ENCODE data around the gene ELK3.
A peak's percentile ranks its signal among the peaks of the same experiment; 100 is the strongest.

ELK3 gene

GRCh38 chr12:96187956-96188355 lies 6.2 kb upstream of the ELK3 start:
- DNase-seq (ENCODE audit: low spot score) (no peak), FAIRE-seq (no peak)

- FAIRE-seq (no peak), DNase-seq (ENCODE audit: low spot score) (no peak)
These were observed 4.4 kb upstream of the ELK3 start for GRCh38 chr12:96189781-96190180.

DNA sequence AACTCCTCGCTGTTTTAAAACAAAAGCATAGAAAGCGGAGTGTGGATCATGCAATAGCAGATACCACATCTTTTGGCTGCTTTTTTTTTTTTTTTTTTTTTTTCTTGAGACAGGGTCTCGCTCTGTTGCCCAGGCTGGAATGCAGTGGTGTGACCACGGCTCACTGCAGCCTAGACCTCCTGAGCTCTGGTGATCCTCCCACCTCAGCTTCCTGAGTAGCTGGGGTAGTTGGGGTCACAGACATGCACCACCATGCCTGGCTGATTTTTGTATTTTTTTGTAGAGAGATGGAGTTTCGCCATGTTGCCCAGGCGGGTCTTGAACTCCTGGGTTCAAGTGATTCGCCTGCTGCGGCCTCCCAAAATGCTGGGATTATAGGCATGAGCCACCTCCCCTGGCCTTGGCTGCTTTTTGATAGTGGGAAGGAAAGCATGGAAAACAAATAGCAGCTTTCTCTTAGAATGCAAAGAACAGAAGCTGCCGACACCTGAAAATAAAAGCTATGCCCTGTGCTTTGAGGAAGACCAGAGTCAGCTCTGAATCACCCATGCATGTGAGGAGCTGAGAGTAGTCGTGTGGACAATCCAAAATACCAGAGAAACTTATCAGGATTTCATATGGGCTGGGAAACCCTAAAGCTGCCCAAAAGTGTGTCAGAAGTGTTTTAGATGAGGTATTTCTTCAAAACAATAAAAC lies 3.6 kb upstream of the ELK3 start:
- DNase-seq (ENCODE audit: low spot score) (no peak), FAIRE-seq (no peak)

- DNase-seq (ENCODE audit: low spot score) (no peak), FAIRE-seq (no peak)
These were observed 1.1 kb upstream of the ELK3 start for GRCh38 chr12:96192926-96193573.

- FAIRE-seq: no peak
These were observed 358 bp downstream of the ELK3 start for GRCh38 chr12:96194576-96194889.

DNA sequence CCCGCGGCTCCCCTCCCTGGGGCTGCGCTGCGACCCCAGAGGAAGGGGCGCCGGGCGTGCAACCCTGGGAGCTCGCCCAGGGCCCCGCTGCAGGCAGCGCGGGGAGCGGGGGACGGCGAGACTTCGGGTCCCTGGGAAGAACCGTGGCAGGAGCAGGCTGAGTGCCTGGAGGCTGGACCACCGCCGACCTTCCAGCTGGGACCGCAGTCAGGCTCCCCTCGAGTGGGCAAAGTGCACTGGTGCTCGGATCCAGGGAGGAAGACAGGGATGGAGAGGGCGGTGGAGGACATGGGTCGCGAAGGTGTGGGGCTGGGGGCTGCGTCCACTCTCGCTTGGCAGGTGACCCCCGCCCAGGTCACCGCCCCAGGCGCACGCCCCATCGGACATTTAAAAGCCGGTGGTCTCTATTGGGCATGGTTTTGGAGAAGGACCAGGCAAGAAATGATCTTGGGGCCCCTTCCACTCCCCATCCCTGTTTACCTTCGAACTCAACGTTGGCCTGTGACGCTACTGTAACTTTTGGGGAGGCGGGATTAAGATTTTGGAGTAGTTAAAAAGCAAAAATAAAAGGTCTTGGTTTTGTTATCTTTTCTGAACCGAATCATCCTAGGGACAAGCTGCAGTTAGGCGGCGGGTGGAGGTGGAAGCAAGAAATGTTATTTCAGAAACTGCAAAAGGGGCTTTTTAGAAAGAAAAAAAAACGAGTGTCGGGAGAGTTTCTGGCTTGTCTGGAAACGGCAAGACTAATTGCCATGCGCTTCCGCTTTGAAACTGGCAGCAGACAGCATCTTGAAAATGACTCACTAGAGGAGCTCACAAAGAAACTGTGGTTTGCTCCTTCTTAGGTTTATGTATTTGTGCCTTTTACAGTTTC lies 1.0 kb downstream of the ELK3 start:
- DNase-seq (ENCODE audit: low spot score) (peak; percentile 53), FAIRE-seq (no peak)

More at GRCh38 chr12:96194576-96194889, 358 bp downstream of the ELK3 start:
- DNase-seq (ENCODE audit: low spot score): no peak

- peak; percentile 36 for DNase-seq (ENCODE audit: low spot score)
- no peak for FAIRE-seq
These were observed 1.8 kb downstream of the ELK3 start for GRCh38 chr12:96195845-96196451.

DNA sequence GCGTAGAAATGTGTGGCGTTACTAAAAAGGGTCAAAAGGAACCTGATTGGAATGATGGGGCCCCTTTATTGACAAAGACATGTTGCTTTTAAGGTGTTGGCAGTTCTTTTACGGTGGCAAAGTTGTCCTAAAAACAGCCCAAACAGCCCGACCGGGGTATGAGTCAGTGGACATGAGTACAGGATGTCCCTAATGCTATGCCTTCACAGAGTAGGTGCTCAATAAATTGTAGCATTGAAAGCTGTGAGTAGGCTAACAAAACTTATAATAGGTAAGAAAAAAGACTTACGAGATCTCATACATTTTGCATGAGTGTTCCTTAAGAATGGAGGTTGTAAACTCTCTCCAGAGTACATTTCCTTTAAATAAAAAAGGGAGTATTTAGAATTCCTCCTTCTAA lies 2.6 kb downstream of the ELK3 start:
- DNase-seq (ENCODE audit: low spot score) (no peak), FAIRE-seq (no peak)

GRCh38 chr12:96197503-96198272 lies 3.5 kb downstream of the ELK3 start:
- DNase-seq (ENCODE audit: low spot score) (no peak), FAIRE-seq (no peak)

DNA sequence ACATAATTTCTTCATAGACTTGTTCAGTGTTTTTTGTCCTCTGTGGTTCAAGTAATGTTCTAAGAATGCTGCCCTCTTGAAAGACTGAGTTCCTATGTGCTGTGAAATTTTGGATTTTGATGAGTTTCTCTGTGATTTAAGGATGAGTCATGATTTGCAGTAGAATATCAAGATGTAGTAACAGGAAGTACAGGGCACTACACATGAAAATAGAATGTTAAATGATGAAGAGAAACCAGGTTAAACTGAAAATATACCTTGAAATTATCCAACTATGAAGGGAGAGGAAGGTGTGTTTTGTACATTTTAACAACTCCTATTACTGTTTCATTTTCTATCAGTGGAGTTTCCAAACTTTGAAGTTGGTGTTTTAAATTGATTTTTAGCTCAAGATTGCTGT lies 4.8 kb downstream of the ELK3 start:
- peak; percentile 30 for DNase-seq (ENCODE audit: low spot score)
- no peak for FAIRE-seq

DNA sequence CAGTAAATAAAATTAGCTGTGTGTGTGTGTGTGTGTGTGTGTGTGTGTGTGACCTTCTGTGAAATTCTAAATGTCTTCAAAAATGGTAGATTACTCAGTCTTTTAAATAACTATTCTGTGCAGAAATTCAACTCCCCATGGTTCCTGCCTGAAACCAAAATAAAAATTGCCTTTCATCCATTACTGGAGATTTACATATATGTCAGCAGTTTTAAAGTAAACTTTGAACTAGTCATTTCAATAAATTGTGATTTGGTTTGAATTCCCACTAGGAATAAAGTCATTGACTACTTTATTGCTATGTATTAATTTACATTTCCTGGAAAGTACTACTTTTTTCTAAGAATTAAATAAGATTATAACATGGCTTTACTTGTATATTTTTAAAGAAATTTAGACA lies 5.3 kb downstream of the ELK3 start:
- no peak for FAIRE-seq
- DNase-seq (ENCODE audit: low spot score): no peak

DNA sequence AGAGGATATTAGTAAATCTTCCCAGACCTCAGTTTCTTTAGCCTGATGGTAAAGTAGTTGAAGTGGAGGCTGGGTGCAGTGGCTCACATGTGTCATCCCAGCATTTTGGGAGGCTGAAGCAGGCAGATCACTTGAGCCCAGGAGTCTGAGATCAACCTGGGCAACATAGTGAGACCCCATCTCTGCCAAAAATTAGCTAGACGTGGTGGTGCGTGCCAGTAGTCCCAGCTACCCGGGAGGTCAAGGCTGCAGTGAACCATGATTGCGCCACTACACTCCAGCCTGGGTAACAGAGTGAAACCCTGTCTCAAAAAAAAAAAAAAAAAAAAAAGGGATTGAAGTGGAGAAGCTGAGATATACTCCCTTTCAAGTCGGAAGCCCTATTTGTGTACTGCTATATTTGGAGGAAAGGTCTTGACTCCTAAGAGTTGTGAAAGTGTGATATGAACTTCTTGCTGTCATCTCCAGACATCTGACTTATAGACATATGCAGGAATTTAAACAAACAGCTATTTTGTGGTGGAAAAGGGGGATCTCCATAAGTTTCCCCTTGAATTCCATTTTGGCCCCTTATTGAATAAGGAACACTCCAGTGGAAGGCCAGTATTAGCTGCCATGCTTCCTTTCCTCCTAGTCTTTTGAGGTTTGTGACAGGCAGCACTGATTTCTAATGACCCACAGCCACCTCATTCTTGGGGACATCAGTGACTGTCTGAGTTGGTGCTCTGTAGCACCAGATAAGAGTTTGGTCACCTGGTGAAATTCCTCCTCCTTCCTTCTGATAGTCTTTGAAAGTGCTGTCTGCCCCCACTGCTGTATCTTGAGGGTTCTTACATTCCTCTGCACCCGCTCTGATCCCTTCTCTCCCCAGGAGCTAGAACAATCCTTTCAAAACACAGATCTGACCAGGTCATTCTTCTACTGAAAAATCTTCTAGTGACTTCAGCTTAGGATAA lies 7.4 kb downstream of the ELK3 start:
- FAIRE-seq: no peak

DNA sequence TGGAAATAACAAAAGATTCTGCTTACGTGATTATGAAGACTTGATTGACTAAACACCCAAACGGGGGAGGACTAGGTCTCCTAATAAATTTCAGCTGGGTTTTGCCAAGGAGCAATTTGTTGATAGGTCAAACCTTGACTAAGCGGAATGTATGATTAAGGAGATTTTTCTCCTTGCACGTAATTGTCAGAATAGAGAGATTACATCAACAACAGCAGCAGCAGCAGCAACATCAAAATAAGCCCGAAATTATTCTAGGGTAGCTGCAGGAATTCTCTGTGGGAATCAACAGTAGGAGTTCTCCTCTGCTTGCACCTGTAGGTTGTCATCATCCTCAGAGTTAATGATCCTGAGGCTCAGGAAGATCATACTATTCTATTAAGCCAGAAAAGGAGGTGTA lies 10.2 kb downstream of the ELK3 start:
- DNase-seq (ENCODE audit: low spot score) (no peak), FAIRE-seq (no peak)

More for the DNA sequence above, 7.4 kb downstream of the ELK3 start:
- no peak for DNase-seq (ENCODE audit: low spot score)

- DNase-seq (ENCODE audit: low spot score): no peak
- no peak for FAIRE-seq
These were observed 11.7 kb downstream of the ELK3 start for GRCh38 chr12:96205908-96206307.

DNA sequence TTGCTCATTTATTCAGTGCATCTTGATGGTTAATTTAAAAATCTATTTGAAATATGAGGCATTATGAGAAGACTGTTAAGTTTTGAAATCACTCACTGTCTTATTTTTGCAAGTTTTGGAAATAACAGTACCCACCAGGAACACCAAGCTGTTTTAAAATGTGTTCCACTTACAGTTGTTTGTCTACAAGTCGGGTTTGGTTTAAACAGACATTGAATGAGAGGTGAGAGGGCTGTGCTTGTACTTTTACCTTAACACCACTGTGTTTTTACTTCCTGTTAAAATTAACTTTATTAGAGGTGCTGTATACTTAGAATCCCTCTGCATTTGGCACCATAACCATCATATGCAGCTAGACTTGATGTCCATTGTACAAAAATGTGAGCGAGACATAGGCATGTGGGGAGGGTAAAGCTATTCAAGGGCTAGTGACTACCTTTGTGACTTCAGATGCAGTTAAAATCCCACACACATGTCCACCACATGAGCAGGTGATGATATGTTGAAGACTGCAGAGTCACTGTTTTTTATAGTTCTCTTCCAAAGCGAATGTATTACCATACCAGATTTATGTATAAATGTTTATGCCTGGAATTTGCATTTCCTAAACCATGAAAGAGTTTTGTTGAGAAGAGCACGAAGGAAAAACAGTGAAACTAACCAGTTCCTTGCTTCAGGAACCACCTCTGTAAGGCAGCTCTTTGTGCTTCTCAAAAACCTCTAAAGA lies 12.9 kb downstream of the ELK3 start:
- no peak for FAIRE-seq
- no peak for DNase-seq (ENCODE audit: low spot score)

DNA sequence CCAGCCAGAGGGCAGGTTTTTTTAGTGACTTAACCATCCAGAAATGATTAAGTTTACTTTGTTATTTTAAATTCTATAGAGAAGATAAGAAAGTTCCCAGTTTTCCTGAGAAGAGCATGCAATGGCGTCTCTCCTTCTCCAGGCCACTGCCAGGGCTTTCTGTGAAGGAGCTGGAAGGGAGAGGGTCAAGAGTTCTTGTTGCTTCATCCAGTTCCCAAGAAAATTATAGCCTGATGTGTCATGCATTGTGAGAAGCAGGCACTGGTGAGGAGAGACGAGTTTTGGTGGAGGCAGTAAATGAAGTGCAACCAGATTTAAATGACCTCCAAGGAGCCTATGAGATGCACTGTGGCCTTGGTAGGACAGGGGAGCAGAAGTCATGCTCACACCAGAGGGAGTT lies 14.2 kb downstream of the ELK3 start:
- no peak for DNase-seq (ENCODE audit: low spot score)
- FAIRE-seq: no peak

- DNase-seq (ENCODE audit: low spot score): no peak
These were observed 14.8 kb downstream of the ELK3 start for GRCh38 chr12:96208801-96209549.

GRCh38 chr12:96210376-96211055 lies 16.3 kb downstream of the ELK3 start:
- DNase-seq (ENCODE audit: low spot score): no peak
- FAIRE-seq: no peak

More at GRCh38 chr12:96208801-96209549, 14.8 kb downstream of the ELK3 start:
- no peak for FAIRE-seq
